Neural cell (in vitro differentiated cells): ENCODE results near the gene OLFML2B. TPM values are rescaled to one million over a fixed set of nuclear protein-coding genes. Genes with fewer than 3 reads are reported as not detected.

ENCODE experiments used
- H2AFZ ChIP-seq: fragments of 200-600, 300-800 bp; sonication (generic), shearing (Covaris generic); 2 replicates; pipeline ENCODE4 v1.6.0; 2014; ENCODE audit warnings: low read depth, mild to moderate bottlenecking, antibody characterized with exemption, low read length, moderate library complexity
- H3F3A ChIP-seq: fragments of 200-600 bp; shearing (Covaris generic); 2 replicates; pipeline ENCODE4 v1.6.1; 2016; ENCODE audit warnings: mild to moderate bottlenecking, moderate library complexity, mixed read lengths, antibody characterized with exemption, low read length; ENCODE audit not compliant: insufficient read depth, poor library complexity, severe bottlenecking
- H3K27ac ChIP-seq: fragments of 200-600, 300-800 bp; sonication (generic), shearing (Covaris generic); 2 replicates; pipeline ENCODE4 v1.5.1; 2014; ENCODE audit warnings: mild to moderate bottlenecking, low read length, moderate library complexity
- H3K27me3 ChIP-seq: fragments of 300-800, 200-600 bp; sonication (generic), shearing (Covaris generic); 2 replicates; pipeline ENCODE4 v1.6.0; 2014; ENCODE audit warnings: mild to moderate bottlenecking, low read depth, low read length, moderate library complexity; ENCODE audit not compliant: insufficient read depth
- H3K36me3 ChIP-seq: fragments of 300-800, 200-600 bp; sonication (generic), shearing (Covaris generic); 2 replicates; pipeline ENCODE4 v1.5.1; 2014; ENCODE audit warnings: mild to moderate bottlenecking, antibody characterized with exemption, low read length, moderate library complexity; ENCODE audit not compliant: insufficient read depth
- H3K4me2 ChIP-seq: fragments of 300-800, 200-600 bp; sonication (generic), shearing (Covaris generic); 2 replicates; pipeline ENCODE4 v1.6.0; 2014; ENCODE audit warnings: mild to moderate bottlenecking, low read length
- H3K4me3 ChIP-seq: fragments of 300-800, 200-600 bp; sonication (generic), shearing (Covaris generic); 2 replicates; pipeline ENCODE4 v1.5.1; 2014; ENCODE audit warnings: mild to moderate bottlenecking, low read length, moderate library complexity
- H3K79me2 ChIP-seq: fragments of 200-600 bp; shearing (Covaris generic); replicated peaks from 2 replicates; pipeline ENCODE4 v1.6.0; 2014; ENCODE audit warnings: mild to moderate bottlenecking, low read length, moderate library complexity; ENCODE audit not compliant: insufficient read depth
- H3K9ac ChIP-seq: fragments of 300-800, 200-600 bp; sonication (generic), shearing (Covaris generic); 2 replicates; pipeline ENCODE4 v1.6.1; 2016; ENCODE audit warnings: mild to moderate bottlenecking, low read length, mixed read lengths
- H3K9me2 ChIP-seq: fragments of 200-600 bp; shearing (Covaris generic); 2 replicates; pipeline ENCODE4 v1.6.1; 2016; ENCODE audit warnings: mild to moderate bottlenecking, low read length, mixed read lengths; ENCODE audit not compliant: insufficient read depth
- H3K9me3 ChIP-seq: fragments of 200-600, 300-800 bp; sonication (generic), shearing (Covaris generic); 2 replicates; pipeline ENCODE4 v1.6.1; 2016; ENCODE audit warnings: mild to moderate bottlenecking, mixed run types, low read length, moderate library complexity, mixed read lengths
- H4K20me1 ChIP-seq: fragments of 200-600 bp; shearing (Covaris generic); 2 replicates; pipeline ENCODE4 v1.6.1; 2016; ENCODE audit warnings: mild to moderate bottlenecking, mixed run types; ENCODE audit not compliant: insufficient read depth
- EP300 ChIP-seq: fragments of 450-650 bp; conservative IDR thresholded peaks from 2 replicates; pipeline ENCODE4 v1.6.1; 2014; ENCODE audit warnings: antibody characterized with exemption, mild to moderate bottlenecking, moderate library complexity; ENCODE audit not compliant: poor library complexity, severe bottlenecking
- EZH2 ChIP-seq: fragments of 200-600, 300-800 bp; shearing (Covaris generic), sonication (generic); IDR thresholded peaks from 2 replicates; pipeline ENCODE4 v1.6.1; 2014; ENCODE audit warnings: antibody characterized with exemption, low read length, borderline replicate concordance, mild to moderate bottlenecking; ENCODE audit not compliant: insufficient read depth, poor library complexity, severe bottlenecking
- MXI1 ChIP-seq: fragments of 450-650 bp; conservative IDR thresholded peaks from 2 replicates; pipeline ENCODE4 v1.6.1; 2014; ENCODE audit warnings: antibody characterized with exemption, mild to moderate bottlenecking; ENCODE audit not compliant: poor library complexity, severe bottlenecking
- POLR2AphosphoS5 ChIP-seq: IDR thresholded peaks from 2 replicates; pipeline ENCODE4 v1.6.1; 2012
- RAD21 ChIP-seq: fragments of 450-650 bp; conservative IDR thresholded peaks from 2 replicates; pipeline ENCODE4 v1.6.1; 2014; ENCODE audit warnings: antibody characterized with exemption, mild to moderate bottlenecking, moderate library complexity
- SMC3 ChIP-seq: fragments of 450-650 bp; conservative IDR thresholded peaks from 2 replicates; pipeline ENCODE4 v1.6.1; 2014; ENCODE audit warnings: antibody characterized with exemption, mild to moderate bottlenecking, moderate library complexity; ENCODE audit not compliant: poor library complexity
- TAF1 ChIP-seq: IDR thresholded peaks from 2 replicates; pipeline ENCODE4 v1.6.1; 2012; ENCODE audit warnings: low read depth
- polyA plus RNA-seq: library from polyadenylated mRNA; depleted of rRNA; stranded (reverse); fragments of >200 nt; gene quantifications from 2 replicates; pipeline ENCODE4 v1.2.3, GENCODE V29; 2014
- TF ChIP-seq, protein P1 (sequence below): fragments of 450-650 bp; IDR thresholded peaks from 2 replicates; pipeline ENCODE4 v1.5.1; 2014; ENCODE audit warnings: antibody characterized with exemption, mild to moderate bottlenecking, moderate library complexity; ENCODE audit not compliant: poor library complexity, severe bottlenecking
- TF ChIP-seq, protein P2 (sequence below): IDR thresholded peaks from 2 replicates; pipeline ENCODE4 v1.6.1; 2012; ENCODE audit warnings: borderline replicate concordance

The OLFML2B gene
- polyA plus RNA-seq, 1 donor from 2014 or later: 0.78 TPM

- no peak overlapping the region for H3K4me3 ChIP-seq
- TF ChIP-seq TAF1 (no peak), EP300 (no peak), RAD21 (no peak), EZH2 (no peak), SMC3 (no peak), POLR2AphosphoS5 (no peak), MXI1 (no peak)
- TF ChIP-seq, protein P1, sequence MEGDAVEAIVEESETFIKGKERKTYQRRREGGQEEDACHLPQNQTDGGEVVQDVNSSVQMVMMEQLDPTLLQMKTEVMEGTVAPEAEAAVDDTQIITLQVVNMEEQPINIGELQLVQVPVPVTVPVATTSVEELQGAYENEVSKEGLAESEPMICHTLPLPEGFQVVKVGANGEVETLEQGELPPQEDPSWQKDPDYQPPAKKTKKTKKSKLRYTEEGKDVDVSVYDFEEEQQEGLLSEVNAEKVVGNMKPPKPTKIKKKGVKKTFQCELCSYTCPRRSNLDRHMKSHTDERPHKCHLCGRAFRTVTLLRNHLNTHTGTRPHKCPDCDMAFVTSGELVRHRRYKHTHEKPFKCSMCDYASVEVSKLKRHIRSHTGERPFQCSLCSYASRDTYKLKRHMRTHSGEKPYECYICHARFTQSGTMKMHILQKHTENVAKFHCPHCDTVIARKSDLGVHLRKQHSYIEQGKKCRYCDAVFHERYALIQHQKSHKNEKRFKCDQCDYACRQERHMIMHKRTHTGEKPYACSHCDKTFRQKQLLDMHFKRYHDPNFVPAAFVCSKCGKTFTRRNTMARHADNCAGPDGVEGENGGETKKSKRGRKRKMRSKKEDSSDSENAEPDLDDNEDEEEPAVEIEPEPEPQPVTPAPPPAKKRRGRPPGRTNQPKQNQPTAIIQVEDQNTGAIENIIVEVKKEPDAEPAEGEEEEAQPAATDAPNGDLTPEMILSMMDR: no peak
- TF ChIP-seq, protein P2, sequence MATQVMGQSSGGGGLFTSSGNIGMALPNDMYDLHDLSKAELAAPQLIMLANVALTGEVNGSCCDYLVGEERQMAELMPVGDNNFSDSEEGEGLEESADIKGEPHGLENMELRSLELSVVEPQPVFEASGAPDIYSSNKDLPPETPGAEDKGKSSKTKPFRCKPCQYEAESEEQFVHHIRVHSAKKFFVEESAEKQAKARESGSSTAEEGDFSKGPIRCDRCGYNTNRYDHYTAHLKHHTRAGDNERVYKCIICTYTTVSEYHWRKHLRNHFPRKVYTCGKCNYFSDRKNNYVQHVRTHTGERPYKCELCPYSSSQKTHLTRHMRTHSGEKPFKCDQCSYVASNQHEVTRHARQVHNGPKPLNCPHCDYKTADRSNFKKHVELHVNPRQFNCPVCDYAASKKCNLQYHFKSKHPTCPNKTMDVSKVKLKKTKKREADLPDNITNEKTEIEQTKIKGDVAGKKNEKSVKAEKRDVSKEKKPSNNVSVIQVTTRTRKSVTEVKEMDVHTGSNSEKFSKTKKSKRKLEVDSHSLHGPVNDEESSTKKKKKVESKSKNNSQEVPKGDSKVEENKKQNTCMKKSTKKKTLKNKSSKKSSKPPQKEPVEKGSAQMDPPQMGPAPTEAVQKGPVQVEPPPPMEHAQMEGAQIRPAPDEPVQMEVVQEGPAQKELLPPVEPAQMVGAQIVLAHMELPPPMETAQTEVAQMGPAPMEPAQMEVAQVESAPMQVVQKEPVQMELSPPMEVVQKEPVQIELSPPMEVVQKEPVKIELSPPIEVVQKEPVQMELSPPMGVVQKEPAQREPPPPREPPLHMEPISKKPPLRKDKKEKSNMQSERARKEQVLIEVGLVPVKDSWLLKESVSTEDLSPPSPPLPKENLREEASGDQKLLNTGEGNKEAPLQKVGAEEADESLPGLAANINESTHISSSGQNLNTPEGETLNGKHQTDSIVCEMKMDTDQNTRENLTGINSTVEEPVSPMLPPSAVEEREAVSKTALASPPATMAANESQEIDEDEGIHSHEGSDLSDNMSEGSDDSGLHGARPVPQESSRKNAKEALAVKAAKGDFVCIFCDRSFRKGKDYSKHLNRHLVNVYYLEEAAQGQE: no peak
- H3K9me3 ChIP-seq: no peaks in the 10 kb centered on the region
- no peaks in the 10 kb centered on the region for H3K9me2 ChIP-seq
- no peaks in the 10 kb centered on the region for H3K27me3 ChIP-seq
- H3K4me2 ChIP-seq: no peak overlapping the region
- H3K9ac ChIP-seq: no peak overlapping the region
- H3K27ac ChIP-seq: no peak overlapping the region
- no peaks in the 10 kb centered on the region for H3F3A ChIP-seq
- no peaks in the 10 kb centered on the region for H3K36me3 ChIP-seq
- H2AFZ ChIP-seq: no peak overlapping the region
- H4K20me1 ChIP-seq: no peaks in the 10 kb centered on the region
- H3K79me2 ChIP-seq: no peaks in the 10 kb centered on the region
Measured at GRCh38 chr1:162007466-162007865, 16.2 kb downstream of the OLFML2B start.

- Histone ChIP-seq H3K36me3 (no peaks in the 10 kb centered on the region), H3K9me2 (no peaks in the 10 kb centered on the region), H3K27me3 (no peaks in the 10 kb centered on the region), H3K9me3 (no peaks in the 10 kb centered on the region), H4K20me1 (no peaks in the 10 kb centered on the region), H3K79me2 (no peaks in the 10 kb centered on the region), H2AFZ (no peak overlapping the region), H3K9ac (no peak overlapping the region), H3F3A (no peaks in the 10 kb centered on the region), H3K4me3 (no peak overlapping the region), H3K4me2 (no peak overlapping the region), H3K27ac (no peak overlapping the region)
- TF ChIP-seq MXI1 (no peak), TAF1 (no peak), SMC3 (no peak), POLR2AphosphoS5 (no peak), RAD21 (no peak), EZH2 (no peak), EP300 (no peak)
- TF ChIP-seq, protein P1: no peak
- TF ChIP-seq, protein P2: no peak
Measured at GRCh38 chr1:162006081-162006480, 17.6 kb downstream of the OLFML2B start.
